ENCODE results near the gene NUBPL.

GRCh38 chr14:31613188-31613587, 52.0 kb downstream of the NUBPL start:
- TF ChIP-seq TAF1 (IDR thresholded peaks at IDR 0.05; ENCODE audit: low read depth) (no peak), EGR1 (IDR thresholded peaks at IDR 0.05) (no peak), ZBTB7A (IDR thresholded peaks at IDR 0.05; ENCODE audit: low read depth) (no peak), EP300 (IDR thresholded peaks at IDR 0.05; ENCODE audit: borderline replicate concordance) (no peak), RAD21 (IDR thresholded peaks at IDR 0.05; ENCODE audit: low read depth) (no peak), TEAD4 (IDR thresholded peaks at IDR 0.05) (no peak), YY1 (IDR thresholded peaks at IDR 0.05; ENCODE audit: low read depth) (no peak), REST (IDR thresholded peaks at IDR 0.05; ENCODE audit: low read depth) (no peak), NFIC (IDR thresholded peaks at IDR 0.05) (no peak), USF1 (IDR thresholded peaks at IDR 0.05) (no peak), MAX (IDR thresholded peaks at IDR 0.05) (no peak)
